ENCODE measurements around the gene TBC1D4.
A peak's percentile ranks its signal among the peaks of the same experiment; 100 is the strongest.

The TBC1D4 gene, protein sequence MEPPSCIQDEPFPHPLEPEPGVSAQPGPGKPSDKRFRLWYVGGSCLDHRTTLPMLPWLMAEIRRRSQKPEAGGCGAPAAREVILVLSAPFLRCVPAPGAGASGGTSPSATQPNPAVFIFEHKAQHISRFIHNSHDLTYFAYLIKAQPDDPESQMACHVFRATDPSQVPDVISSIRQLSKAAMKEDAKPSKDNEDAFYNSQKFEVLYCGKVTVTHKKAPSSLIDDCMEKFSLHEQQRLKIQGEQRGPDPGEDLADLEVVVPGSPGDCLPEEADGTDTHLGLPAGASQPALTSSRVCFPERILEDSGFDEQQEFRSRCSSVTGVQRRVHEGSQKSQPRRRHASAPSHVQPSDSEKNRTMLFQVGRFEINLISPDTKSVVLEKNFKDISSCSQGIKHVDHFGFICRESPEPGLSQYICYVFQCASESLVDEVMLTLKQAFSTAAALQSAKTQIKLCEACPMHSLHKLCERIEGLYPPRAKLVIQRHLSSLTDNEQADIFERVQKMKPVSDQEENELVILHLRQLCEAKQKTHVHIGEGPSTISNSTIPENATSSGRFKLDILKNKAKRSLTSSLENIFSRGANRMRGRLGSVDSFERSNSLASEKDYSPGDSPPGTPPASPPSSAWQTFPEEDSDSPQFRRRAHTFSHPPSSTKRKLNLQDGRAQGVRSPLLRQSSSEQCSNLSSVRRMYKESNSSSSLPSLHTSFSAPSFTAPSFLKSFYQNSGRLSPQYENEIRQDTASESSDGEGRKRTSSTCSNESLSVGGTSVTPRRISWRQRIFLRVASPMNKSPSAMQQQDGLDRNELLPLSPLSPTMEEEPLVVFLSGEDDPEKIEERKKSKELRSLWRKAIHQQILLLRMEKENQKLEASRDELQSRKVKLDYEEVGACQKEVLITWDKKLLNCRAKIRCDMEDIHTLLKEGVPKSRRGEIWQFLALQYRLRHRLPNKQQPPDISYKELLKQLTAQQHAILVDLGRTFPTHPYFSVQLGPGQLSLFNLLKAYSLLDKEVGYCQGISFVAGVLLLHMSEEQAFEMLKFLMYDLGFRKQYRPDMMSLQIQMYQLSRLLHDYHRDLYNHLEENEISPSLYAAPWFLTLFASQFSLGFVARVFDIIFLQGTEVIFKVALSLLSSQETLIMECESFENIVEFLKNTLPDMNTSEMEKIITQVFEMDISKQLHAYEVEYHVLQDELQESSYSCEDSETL (N-terminal part only)

DNA sequence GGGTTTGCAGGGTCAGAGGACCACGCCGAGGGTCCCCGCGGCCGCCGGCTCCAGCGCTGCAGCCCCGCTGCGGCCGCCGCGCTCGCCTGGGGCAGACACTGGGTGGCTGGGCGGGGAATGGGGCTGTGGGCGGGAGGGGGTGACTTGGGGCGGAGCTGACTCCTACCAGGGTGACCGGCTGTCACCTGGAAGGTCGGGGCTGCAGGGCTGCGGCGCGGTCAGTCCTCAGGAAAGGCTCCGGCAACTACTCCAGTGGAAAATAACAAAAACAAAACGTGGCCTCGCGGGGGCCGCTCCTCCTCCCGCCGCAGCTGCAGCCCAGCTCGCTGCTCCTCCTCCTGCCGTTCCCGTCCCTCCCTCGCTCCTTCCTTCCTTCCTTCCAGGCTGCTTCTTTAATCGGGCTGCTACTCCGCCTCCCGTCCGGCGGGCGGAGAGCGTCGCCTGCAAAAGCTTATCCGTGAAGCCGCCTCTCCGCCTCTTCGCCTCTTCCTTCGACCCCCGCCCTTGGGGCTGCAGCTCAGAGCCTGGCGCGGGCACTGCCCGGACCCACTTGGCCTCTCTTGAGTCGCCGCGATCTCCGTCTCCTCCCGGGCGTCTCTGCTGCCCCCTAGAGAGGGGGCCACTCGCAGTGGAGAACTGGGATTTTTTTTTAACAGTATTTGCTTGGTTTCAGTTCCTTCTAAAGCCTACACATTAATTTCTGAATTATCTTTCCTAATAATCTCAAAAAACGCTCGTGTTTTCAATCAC lies at the start of gene TBC1D4:
TSS of gene TBC1D4 (minus strand) at position 100 of the 750 bp plus-strand sequence. CDS start 402 bp downstream, outside the sequence.
- DNase-seq: peak; percentile 47

DNA sequence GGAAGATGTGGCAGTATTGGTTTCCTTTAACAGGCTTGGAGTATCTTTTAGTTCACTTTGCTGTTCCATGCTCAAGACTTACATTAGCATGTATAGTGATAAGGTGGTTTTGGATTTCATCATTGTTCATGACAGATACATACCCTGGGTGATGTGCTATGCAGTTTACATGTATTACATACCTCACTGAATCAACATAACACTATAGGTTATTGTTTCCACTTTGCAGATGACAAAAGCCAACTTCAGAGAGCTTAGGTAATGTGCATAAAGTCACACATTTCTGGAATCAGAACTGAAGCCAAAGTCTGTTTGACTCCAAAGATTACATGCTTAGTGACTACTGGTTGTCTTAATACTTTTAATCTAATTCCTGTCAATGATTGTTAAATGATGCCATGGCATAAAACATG lies 48.6 kb upstream of the TBC1D4 start:
- no peak for DNase-seq

DNA sequence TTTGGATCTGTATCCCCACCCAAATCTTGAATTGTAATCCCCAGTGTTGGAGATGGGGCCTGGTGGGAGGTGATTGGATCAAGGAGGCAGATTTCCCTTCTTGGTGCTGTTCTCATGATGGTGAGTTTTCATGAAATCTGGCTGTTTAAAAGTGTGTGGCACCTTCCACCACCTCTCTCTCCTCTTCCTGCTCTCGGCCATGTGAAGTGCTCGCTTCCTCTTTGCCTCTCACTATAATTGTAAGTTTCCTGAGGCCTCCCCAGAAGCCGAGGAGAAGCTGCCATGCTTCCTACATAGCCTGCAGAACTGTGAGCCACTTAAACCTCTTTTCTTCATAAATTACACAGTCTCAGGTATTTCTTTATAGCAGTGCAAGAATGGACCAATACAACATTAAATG lies 40.0 kb upstream of the TBC1D4 start:
- DNase-seq: no peak

DNA sequence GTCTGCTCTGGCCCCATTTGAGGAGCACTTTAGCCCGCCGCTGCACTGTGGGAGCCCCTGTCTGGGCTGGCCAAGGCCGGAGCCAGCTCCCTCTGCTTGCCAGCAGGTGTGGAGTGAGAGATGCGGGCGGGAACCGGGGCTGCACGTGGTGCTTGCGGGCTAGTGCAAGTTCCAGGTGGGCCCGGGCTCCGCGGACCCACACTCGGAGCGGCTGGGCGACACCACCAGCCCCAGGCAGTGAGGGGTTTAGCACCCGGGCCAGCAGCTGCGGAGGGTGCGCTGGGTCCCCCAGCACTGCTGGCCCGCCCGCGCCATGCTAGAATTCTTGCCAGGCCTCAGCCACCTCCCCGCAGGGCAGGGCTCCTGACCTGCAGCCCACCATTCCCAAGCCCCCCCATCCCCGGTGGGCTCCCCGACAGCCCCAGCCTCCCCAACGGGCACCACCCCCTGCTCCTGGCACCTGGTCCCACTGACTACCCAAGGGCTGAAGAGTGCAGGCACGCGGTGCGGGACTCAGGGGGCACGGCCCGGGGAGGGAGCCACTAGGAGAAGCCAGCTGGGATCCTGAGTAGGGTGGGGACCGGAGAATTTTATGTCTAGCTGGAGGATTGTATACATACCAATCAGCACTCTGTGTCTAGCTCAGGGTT lies 36.6 kb upstream of the TBC1D4 start:
- DNase-seq: no peak

DNA sequence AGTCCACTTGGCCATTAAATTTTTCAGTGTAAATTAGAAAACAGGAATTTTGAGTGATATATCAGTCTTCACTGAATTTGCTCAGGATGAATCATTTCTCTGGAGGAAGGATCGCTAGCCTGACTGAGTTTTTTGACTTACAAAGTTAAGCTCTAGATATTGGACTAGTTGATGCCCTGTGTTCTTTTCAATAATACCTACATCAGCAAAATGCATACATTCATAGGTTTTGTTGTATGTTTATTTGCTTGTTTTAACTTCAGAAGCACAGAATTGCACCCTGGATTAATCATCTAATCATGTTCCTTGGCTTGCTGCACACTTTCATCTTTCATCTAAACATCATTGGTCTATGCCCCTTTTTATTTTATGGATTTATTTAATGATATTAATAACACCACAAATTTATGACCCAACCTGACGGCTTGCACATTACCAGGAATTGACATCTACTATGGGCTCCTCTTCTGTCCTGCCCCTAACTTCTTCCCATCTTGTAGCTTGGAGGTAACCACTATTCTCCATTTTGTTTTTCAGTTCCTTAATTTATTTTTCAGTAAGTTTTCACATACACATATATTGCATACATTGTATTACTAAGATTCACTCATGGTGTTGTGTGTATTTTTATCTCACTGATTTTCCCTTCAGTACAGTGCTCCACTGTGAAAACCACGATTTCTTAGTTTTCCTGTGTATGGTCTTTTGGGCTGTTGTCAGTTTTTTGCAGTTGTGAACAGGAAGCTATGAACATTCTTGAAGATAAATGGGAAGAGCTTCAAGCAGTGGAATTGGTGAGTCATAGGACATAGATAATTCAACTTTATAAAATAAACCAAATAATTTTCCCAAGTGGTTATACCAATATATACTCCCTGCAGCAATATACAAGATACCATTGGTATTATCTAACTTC lies 32.4 kb upstream of the TBC1D4 start:
- no peak for DNase-seq

DNA sequence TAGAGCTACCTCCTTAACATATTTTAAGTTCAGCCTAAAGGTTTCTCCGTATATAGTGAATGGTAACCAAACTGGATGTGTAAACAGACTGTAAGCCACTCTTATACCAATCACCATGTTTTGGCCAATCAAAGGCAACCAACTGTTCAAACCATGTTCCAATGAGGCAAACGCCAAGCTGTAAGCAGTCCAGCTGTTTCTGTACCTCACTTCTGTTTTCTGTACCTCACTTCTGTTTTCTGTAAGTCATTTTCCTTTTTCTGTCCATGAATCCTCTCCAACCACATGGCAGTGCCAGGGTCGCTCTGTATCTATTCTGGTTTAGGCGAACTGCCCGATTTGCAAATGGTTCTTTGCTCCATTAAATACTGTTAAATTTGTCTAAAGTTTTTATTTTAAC lies 31.3 kb upstream of the TBC1D4 start:
- no peak for DNase-seq

DNA sequence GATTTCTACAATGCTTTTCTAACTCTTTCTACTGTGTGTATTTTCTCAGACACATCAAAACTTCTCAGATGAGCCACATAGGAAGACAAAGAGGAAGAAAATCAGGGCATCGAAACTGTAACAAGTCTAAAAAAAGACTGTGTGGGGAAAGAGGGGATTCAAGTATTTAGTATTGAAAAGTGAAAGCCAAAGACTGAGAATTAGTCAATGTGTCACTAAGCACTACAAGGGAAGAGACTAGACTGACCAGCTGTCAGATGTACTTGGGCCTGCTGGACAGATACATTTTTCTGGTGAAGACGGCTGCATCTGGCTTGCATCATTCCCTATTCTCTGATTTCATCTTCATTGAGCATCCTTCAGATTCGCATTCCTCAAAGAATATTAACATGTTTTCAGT lies 30.3 kb upstream of the TBC1D4 start:
- DNase-seq: no peak

DNA sequence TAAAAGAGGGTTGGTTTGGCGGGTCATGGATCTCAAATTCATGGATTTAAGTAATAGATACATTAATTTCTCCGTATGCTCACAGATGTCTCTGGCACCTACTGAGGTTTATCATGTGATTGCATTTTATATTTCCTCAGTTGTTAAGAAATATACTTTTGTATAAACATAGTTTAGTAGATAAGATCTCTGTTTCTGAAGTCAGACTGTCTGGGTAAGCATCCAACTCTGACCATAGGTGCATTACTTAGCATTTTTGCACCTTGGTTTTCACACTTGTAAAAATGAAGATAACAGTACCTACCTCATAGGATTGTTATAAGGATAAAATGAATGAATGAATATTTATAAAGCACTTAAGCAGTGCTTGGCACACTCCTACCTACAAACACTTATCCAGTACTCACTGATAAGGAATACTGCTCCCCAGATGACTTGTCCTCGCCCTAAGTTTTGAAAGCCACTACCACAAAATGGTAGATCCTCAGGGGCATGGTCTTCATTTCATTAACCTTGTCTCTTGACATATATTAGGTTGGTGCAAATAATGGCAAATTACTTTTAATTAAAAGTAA lies 29.2 kb upstream of the TBC1D4 start:
- no peak for DNase-seq

DNA sequence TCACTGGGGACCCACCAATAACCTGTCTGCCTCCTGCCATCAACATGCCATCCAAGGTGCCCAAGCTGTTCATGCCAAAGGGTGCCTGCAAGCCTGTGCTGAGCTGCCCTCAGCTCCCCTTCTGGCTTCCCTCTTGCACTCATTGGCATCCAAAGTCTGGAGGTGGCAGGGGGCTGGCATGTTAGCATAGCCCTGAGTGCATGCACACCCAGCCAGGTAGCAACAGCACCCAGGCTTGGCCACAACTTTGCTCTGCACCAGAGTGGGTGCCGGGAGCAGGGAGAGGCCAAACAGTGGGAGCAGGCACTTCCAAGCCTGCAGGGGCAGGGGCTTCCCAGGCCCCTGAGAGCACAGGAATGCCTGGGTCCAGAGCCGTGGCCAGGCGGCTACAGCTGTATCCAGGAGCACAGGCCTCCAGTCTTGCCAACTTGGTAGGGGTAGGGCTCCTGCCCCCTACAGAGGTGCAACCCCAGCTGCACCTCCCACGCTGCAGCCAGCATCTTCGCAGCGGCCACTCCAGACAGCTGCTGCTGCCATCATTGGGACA lies 26.1 kb upstream of the TBC1D4 start:
- no peak for DNase-seq

DNA sequence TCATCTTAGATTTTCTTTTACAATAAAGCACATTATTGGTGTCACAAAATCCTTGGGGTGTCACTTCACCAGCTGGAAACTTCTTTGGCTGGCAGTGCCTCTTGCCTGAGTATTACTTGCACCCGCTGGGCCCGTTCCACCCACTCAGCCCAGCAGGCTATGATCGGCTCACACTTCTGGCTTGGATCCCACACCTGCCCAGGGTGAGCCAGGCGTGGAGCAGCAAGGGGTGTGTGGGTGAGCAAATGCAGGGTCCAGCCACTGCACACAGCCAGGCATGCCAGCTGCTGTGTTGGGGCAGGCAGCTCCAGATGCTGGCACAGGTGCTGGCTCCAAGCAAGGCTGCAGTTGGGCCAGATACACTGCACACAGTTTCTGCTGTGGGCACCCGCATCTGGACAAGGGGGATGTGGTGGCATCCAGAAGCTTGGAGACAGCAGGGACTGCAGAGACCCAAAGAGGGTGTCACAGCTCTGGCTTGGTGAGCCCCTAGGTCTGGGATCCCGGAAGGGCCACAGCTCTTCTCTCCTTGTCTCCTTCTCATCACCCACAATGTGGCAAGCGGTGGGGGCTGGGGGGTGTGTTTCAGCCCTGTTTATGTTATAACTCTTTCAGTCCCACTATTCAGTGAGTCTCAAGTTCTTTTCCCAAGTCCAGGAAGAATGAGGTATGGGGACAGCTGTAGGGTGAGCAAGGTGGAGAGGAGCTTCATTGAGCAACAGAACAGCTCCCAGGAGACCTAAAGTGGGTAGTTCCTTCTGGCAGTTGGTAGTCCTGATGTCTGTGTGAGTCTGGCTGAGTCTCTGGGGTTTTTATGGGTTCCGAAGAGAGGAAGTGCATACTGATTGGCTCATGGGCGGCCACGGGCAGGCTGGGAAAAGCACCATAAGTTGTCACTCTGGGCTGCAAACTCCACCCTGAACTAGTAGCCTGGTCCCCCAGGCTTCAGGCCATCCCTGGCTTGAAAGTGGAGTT lies 25.3 kb upstream of the TBC1D4 start:
- no peak for DNase-seq

DNA sequence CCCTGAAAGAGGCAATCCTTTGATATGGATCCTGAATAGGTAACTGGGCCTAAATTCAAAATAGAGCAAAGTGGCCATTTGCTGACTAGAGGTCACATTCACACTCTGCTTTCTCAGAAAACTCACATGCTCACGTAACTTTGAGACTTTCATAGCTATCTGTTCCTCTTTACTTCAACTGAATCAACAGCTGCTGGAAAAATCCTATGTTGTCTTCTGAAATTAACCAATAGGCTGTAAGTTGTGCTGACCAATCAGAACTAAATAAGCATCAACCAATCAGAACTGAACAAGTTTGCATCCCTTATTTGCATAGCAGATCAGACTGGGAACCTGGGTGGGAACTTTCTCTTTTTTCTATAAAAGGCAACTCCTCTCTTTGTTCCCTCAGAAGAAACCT lies 24.0 kb upstream of the TBC1D4 start:
- no peak for DNase-seq

DNA sequence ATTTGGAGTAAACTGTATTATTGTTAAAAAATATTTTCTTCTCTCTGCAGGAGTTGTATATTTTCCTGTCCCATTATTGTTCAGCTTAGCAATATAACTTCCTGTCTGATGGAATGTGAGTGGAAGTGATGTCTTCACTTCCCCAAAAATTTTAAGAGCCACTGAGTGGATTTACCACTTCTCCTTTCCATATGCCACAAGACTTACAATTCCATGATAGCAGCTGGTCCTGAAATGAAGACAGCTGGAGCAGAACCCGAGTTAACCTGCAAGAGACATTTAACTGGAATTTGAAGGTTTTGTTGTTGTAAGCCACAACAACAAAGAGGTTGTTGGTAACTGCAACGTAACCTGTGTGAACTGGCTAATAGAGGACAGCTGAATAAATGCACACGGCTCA lies 23.4 kb upstream of the TBC1D4 start:
- no peak for DNase-seq

DNA sequence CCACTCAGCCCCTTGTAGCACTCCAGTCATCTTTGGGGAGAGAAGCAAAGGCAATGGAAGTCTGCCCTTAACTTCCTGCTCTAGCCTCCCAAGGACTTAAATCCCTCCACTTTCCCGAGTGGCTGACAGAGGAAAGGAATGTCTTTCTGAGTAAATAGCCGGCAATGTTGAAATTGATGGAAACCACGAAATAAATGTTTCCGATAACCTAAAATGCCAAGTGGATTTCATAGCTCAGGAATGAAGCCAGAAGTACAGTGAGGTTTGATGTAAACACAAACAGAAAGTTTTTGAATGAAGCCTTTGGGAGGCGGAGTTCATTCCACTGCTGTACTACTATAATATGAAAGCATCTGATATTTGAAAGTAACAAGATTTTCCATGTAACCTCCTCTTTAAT lies 14.0 kb upstream of the TBC1D4 start:
- DNase-seq: no peak

DNA sequence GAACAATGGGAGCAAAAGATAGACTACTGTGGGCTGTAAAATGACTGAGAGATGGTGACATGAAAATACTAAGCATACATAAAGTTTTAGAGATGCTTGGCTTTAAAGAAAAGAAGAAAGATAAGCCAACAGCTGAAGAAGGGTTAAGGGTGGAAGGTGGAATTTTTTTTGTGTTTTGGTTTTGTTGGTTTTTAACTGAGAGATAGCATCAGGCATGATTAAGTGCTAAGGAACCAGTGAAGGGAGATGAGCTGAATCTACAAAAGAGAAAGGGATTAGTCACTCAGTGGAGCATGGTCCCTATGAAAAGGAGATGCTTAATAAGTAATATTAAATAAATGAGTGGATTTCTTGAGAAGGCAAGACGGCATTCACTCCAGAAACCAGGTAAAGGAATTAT lies 12.5 kb upstream of the TBC1D4 start:
- DNase-seq: no peak

DNA sequence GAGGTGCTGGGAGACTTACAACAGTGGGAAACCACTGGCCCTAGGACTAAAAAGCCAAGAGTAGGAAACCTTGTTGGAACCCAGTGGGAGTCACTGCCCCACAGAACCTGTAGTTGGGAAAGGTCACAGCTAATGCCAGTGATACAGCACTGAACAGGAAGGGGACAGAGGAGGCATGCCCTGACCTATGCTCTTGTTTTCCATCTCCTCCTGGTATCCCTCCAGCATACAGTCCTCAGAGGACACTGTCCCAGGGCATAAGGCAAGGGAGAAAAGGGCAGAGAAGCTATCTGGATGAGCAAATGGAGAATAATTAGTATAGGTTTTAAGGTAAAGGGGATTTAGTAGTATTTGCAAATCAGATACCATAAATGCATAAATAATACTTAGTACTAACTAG lies 11.2 kb upstream of the TBC1D4 start:
- DNase-seq: no peak

DNA sequence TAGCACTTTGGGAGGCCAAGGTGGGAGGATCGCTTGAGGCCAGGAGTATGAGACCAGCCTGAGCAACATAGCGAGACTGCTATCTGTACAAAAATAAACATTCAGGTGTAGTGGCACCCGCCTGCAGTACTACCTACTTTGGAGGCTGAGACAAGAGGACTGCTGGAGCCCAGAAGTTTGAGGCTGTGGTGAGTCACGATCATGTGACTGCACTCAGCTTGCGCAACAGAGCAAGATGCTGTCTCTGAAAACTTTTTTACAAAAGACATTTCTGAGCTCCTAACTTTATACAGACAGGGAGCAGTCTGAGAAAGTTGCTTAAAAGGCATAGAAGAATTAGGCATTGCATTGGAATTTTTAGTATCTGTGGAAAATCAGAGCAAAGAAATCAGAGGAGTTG lies 10.4 kb upstream of the TBC1D4 start:
- DNase-seq: no peak

DNA sequence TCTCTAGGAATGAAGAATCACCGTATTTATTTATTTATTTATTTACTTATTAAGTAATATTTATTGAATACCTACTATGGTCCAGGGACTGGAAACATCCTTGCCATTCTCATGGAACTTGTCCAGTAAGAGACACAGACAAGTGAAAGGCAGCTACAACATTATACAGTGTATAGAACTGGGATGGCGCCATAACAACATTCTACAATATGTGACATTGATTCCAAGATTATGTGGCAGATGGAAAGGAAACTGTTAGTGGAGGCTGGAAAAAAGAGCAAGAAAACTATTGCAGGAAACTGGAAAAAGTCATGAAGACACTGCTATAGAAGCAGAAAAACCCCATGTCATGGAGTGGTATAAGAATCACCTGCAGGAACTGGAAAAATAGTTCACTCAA lies 9.4 kb upstream of the TBC1D4 start:
- DNase-seq: no peak

DNA sequence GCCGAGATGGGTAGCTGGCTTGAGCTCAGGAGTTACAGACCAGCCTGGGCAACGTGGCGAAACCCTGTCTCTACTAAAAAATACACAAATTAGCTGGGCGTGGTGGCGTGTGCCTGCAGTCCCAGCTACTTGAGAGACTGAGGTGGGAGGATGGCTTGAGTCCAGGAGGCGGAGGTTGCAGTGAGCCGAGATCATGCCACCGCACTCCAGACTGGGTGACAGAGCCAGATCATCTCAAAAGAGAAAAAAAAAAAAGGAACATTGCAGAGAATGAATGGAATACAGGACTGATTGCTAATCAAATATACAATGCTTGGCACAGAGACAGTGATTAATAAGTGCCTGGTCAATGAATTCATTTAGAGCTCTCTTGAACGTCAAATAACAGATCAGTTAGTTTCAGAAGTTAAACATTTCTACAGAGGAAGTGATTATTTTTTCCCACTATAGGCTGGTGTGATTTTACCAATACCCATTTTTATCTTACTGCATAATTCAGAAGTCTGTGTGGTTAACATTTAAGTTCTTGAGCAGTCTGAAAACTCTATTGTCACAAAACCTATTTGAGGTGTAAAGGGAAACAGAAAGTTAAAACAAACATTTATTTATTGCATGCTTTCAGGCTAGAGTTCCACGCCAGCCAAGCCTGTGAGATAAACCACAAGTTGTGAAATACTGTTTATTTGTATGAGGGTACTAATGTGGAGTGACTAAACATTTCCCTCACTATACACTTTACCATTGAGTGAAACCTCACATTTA lies 7.7 kb upstream of the TBC1D4 start:
- no peak for DNase-seq

Measured in T1000 (cell line).